ENCODE data around the gene TSC2. TPM values are rescaled to one million over a fixed set of nuclear protein-coding genes. Genes with fewer than 3 reads are reported as not detected.

Gene TSC2
- total and polyA plus RNA-seq, 4 donors: 36.5 to 146 (median 72.7) TPM

DNA sequence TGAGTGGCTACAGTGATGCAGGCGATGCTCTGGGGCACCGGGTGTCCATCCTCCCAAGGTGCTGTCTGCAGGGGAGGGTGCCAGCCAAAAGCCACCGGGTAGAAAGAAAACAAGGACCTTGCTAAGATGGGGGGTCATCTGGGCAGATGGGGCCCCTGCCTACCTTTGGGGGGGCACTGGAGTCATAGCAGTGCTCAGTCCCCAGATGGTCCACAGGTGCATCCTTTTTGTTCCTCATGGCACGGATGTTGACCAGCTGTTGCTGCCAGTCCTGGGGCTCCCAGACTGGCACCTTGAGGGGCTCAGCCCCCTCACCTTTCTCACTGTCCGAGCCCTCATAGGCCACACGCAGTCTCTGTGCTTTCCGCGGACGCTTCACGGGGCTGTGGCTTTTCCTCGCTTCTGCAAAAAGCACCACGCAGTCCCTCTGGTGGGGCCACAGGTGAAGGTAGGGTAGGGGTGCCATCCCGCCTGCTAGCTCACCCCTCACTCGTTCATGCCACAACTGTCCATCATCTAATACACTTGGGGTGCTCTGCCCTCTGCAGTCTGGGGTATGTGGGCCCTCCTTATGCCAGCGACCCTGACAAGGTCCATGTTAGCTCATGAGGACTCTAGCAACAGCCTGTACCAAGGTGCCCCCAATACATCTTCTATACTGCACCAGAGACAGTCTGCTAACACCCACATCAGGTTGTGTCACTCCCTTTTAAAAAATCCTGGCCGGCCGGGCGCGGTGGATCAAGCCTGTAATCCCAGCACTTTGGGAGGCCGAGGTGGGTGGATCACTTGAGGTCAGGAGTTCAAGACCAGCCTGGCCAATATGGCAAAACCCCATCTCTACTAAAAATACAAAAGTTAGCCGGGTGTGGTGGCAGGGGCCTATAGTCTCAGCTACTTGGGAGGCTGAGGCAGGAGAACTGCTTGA is 1.6 kb upstream of the TSC2 start:
- H3K9ac ChIP-seq (ENCODE audit: insufficient read depth in 1 of 2, low read length in 2 of 2): peak overlapping the region in 1 of 2 donors; percentile 11
- no peak for DNase-seq
- peaks cover 0 to 2% (median under 1%) of the 10 kb centered on the region in 4 donors for H3K36me3 ChIP-seq (ENCODE audit: control insufficient read depth in 4 of 4, insufficient read depth in 4 of 4, low read length in 4 of 4)
- no peaks in the 10 kb centered on the region for H3K9me3 ChIP-seq (ENCODE audit: control insufficient read depth in 4 of 4, insufficient read depth in 3 of 4, low read length in 3 of 4)
- no peaks in the 10 kb centered on the region for H3K27me3 ChIP-seq (ENCODE audit: control insufficient read depth in 3 of 3, insufficient read depth in 3 of 3, low read length in 2 of 3)
- H3K27ac ChIP-seq (ENCODE audit: low read depth in 1 of 2, low read length in 1 of 2): peak overlapping the region in 1 of 2 donors; percentile 88
- ATAC-seq (ENCODE audit: insufficient read depth, low FRiP score): no peak
- no peak overlapping the region for H3K4me3 ChIP-seq
- peaks cover 8 to 46% (median 33%) of the 10 kb centered on the region in 5 donors for H3K4me1 ChIP-seq (ENCODE audit: control insufficient read depth in 5 of 5, insufficient read depth in 5 of 5, low read length in 5 of 5)
- WGBS, 2 donors: 83 to 86% methylated on average over 21 of the region's 21 CpGs
- TF ChIP-seq, protein P1, sequence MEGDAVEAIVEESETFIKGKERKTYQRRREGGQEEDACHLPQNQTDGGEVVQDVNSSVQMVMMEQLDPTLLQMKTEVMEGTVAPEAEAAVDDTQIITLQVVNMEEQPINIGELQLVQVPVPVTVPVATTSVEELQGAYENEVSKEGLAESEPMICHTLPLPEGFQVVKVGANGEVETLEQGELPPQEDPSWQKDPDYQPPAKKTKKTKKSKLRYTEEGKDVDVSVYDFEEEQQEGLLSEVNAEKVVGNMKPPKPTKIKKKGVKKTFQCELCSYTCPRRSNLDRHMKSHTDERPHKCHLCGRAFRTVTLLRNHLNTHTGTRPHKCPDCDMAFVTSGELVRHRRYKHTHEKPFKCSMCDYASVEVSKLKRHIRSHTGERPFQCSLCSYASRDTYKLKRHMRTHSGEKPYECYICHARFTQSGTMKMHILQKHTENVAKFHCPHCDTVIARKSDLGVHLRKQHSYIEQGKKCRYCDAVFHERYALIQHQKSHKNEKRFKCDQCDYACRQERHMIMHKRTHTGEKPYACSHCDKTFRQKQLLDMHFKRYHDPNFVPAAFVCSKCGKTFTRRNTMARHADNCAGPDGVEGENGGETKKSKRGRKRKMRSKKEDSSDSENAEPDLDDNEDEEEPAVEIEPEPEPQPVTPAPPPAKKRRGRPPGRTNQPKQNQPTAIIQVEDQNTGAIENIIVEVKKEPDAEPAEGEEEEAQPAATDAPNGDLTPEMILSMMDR (IDR thresholded peaks at IDR 0.05; ENCODE audit: control extremely low read depth, extremely low read depth): no peak

DNA sequence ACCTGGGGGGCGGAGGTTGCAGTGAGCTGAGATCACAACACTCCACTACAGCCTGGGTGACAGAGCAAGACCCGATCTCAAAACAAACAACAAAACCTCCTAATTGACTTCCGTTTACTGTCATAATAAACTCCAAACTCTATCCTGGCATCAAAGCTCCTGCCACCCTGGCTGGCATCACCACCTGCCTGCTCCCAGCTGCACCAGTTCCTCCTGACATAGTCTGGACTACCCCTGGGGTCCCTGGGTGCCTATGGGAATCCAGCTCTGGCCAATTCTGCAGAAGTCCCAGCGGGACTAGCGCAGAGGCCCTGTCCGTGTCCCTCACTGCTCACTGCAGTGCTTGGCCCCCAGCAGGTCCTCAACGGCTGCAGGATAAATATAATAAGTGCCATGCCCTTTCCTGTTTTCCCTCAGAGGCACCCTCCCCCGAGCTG is 874 bp upstream of the TSC2 start:
- peaks cover 8 to 39% (median 26%) of the 10 kb centered on the region in 5 donors for H3K4me1 ChIP-seq (ENCODE audit: control insufficient read depth in 5 of 5, insufficient read depth in 5 of 5, low read length in 5 of 5)
- peak overlapping the region; percentile 51 to 88 for H3K27ac ChIP-seq (ENCODE audit: low read depth in 1 of 2, low read length in 1 of 2)
- H3K36me3 ChIP-seq (ENCODE audit: control insufficient read depth in 4 of 4, insufficient read depth in 4 of 4, low read length in 4 of 4): peaks cover 0 to 7% (median 5%) of the 10 kb centered on the region in 4 donors
- H3K27me3 ChIP-seq (ENCODE audit: control insufficient read depth in 3 of 3, insufficient read depth in 3 of 3, low read length in 2 of 3): no peaks in the 10 kb centered on the region
- ATAC-seq (ENCODE audit: insufficient read depth, low FRiP score): no peak
- no peaks in the 10 kb centered on the region for H3K9me3 ChIP-seq (ENCODE audit: control insufficient read depth in 4 of 4, insufficient read depth in 3 of 4, low read length in 3 of 4)
- DNase-seq: no peak
- no peak overlapping the region for H3K9ac ChIP-seq (ENCODE audit: insufficient read depth in 1 of 2, low read length in 2 of 2)
- TF ChIP-seq, protein P1 (IDR thresholded peaks at IDR 0.05; ENCODE audit: control extremely low read depth, extremely low read depth): no peak
- no peak overlapping the region for H3K4me3 ChIP-seq
- WGBS, 2 donors: 16 to 22% methylated on average over 8 of the region's 8 CpGs

DNA sequence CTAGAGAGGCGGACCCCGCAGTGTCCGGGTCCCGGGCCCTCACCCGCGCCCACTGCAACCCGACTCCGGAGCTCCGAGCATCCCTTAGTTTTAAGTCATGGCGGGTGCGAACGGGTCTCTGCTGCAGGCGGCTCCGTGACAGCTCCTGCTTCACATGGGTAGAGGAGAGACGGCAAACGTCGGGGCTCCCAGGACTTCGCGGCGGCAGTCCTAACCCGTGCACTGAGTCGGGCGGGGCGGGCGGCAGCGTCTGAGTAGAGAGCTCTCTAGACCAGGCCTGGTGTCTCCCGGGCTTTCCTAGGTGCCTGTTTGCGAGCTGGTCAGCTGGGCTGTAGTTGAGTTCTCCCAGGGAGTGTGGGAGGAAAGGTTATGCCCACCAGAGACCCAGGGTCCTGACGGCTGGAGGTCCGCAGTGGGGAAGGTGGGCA is 345 bp downstream of the TSC2 start:
- Histone ChIP-seq H3K9me3 (ENCODE audit: control insufficient read depth in 4 of 4, insufficient read depth in 3 of 4, low read length in 3 of 4) (no peaks in the 10 kb centered on the region), H3K27ac (ENCODE audit: low read depth in 1 of 2, low read length in 1 of 2) (peak overlapping the region; percentile 64 to 71), H3K4me1 (ENCODE audit: control insufficient read depth in 5 of 5, insufficient read depth in 5 of 5, low read length in 5 of 5) (peaks cover 5 to 31% (median 17%) of the 10 kb centered on the region in 5 donors), H3K4me3 (peak overlapping the region; percentile 89), H3K36me3 (ENCODE audit: control insufficient read depth in 4 of 4, insufficient read depth in 4 of 4, low read length in 4 of 4) (peaks cover 0 to 18% (median 10%) of the 10 kb centered on the region in 4 donors), H3K9ac (ENCODE audit: insufficient read depth in 1 of 2, low read length in 2 of 2) (peak overlapping the region; percentile 48 to 77), H3K27me3 (ENCODE audit: control insufficient read depth in 3 of 3, insufficient read depth in 3 of 3, low read length in 2 of 3) (no peaks in the 10 kb centered on the region)
- no peak for DNase-seq
- ATAC-seq (ENCODE audit: insufficient read depth, low FRiP score): no peak
- WGBS, 2 donors: 1% methylated on average over 29 to 30 of the region's 30 CpGs
- TF ChIP-seq, protein P1 (IDR thresholded peaks at IDR 0.05; ENCODE audit: control extremely low read depth, extremely low read depth): no peak
